ENCODE measurements around the gene GRIA4. TPM values are rescaled to one million over a fixed set of nuclear protein-coding genes. Genes with fewer than 3 reads are reported as not detected.

GRIA4 gene
- total RNA-seq (under 1 TPM in 1 of 4 donors, not detected in 3; 0.17 TPM), polyA plus RNA-seq (0.05 TPM)
- long read RNA-seq, donor 1, result 0 reads
- long read RNA-seq, donor 2, result 0 reads
- long read RNA-seq, donor 3, result 0 reads
- long read RNA-seq, donor 4, result 0 reads

DNA sequence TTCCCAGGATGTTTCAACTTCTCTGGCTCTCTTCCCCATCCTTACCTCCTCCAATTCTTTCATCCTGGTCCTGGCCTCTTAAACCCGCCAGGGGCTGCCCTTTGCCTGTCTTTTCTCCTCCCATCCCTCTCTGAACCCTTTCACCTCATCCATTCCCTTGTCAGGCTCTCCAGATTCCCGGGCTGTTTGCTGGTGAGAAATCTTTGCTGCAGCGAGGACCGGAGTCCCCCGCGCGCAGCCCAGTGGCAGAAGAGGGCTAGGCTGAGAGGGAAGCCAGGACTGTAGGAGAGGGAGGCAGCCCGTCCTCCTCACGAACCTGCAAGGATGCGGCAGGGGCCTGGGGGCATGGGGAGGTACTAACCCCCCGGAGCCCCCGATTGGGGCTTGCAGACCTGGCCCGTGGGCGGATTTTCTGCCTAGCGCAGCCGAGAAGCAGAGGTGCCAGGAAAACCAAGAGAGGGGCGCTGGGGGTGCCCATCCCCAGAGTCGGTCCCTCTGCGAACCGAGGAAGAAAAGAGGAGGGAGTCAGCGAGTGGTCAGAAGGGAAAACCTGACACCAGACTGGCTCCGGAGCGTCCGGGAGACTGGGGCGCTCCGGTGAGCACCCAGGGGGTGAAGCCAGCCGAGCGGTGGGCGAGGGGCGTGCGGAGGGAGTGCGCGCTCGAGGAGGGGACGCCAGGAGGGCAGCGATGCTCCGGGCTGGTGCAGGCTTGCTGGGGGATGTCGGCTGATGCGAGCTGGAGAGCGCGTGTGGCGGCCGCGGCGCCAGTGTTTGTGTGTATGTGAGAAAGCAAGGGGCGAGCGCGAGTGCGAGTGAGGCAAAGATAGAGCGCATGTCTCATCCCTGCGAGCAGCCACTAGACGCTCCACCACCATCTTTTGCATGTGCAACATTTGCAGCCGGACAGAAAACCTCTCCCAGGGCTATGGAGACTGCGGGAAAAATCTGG, at the start of gene GRIA4:
Gene GRIA4, plus strand, starts transcription at position 242 of the 950 bp plus-strand sequence. CDS start 925 bp downstream, outside the sequence.
- H3K27me3 ChIP-seq (ENCODE audit: control insufficient read depth, insufficient read depth), result peaks cover 3% of the 10 kb centered on the region
- peaks cover 4% of the 10 kb centered on the region for H3K4me1 ChIP-seq (ENCODE audit: control insufficient read depth, insufficient read depth, low read length)
- under 1% methylated on average over 54 of the region's 54 CpGs for WGBS
- H3K4me3 ChIP-seq (ENCODE audit: low read length), result peak within 1 kb of the TSS; percentile 6
- intact Hi-C loops (cut with DNase I), result no loop called here
- no peak within 1 kb of the TSS for H3K27ac ChIP-seq (ENCODE audit: low read length)
- no peaks in the 10 kb centered on the region for H3K9me3 ChIP-seq (ENCODE audit: control insufficient read depth, low read length)
- ATAC-seq, result peak; percentile 29 to 51
- peak; percentile 13 to 32 (median 32) for DNase-seq

DNA sequence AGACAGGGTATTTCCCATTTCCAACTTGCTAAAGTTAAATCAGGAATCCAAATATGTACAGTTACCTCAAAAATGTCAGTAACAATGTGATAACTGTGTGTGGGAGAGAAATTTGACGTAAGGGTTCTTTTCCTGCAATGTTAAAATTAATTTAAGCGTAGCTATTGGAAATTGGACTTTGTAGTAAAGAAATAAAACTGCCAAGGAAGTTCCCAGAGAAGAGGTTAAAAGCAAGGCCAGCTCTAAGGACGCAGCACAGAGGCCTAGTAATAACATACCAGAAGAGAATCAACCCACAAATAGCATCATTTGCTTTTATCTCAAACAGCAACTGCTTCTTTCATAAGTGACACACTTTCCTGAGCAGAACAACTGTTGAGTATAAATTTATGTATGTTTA, 36.8 kb upstream of the GRIA4 start:
- intact Hi-C loops (cut with DNase I), result no loop called here
- no peak overlapping the region for H3K27ac ChIP-seq (ENCODE audit: low read length)
- ATAC-seq (no peak), DNase-seq (no peak)
- no peaks in the 10 kb centered on the region for H3K4me1 ChIP-seq (ENCODE audit: control insufficient read depth, insufficient read depth, low read length)
- WGBS, result 37% methylated on average over 3 of the region's 3 CpGs
- H3K27me3 ChIP-seq (ENCODE audit: control insufficient read depth, insufficient read depth), result no peaks in the 10 kb centered on the region
- no peaks in the 10 kb centered on the region for H3K9me3 ChIP-seq (ENCODE audit: control insufficient read depth, low read length)
- no peak overlapping the region for H3K4me3 ChIP-seq (ENCODE audit: low read length)

DNA sequence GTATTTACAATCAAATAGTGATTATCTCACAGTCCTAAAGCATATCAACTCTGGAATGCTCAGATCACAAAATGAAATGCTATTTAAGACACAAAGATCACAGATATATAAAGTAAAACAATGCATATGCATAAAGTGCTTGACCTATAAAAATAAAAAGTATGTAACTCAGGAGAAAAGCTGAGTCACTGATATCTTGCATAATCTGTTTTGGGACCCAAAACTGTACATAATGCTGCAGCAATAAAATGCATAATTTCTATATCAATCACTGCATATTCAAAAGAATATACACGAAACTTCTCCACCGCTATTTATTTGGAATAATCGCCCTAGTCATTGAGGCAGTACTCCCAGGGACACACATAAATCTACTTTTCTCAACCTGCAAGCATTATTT, 34.9 kb upstream of the GRIA4 start:
- no peaks in the 10 kb centered on the region for H3K9me3 ChIP-seq (ENCODE audit: control insufficient read depth, low read length)
- DNase-seq, result no peak
- H3K4me1 ChIP-seq (ENCODE audit: control insufficient read depth, insufficient read depth, low read length), result no peaks in the 10 kb centered on the region
- no peak for ATAC-seq
- 93% methylated on average over 3 of the region's 3 CpGs for WGBS
- H3K27ac ChIP-seq (ENCODE audit: low read length), result no peak overlapping the region
- intact Hi-C loops (cut with DNase I), result no loop called here
- no peaks in the 10 kb centered on the region for H3K27me3 ChIP-seq (ENCODE audit: control insufficient read depth, insufficient read depth)
- no peak overlapping the region for H3K4me3 ChIP-seq (ENCODE audit: low read length)

DNA sequence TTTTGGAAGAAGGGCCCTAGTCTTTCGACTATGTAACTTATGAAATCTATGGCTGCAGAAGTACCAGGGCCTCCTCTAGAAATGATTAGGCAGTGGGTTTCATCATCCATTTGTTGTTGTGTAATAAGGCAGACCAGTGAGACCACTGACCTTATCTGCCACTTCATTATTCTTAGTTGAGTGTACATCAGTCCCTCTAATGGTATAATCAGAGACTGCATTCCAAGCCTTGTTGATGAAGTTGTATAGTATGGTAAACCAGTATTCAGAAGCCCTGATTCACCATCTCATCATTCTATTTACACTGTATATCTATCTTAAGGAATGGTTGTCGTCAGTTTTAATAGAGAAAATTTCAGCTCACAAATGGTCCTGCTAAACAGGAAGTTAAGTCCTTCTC, 32.2 kb upstream of the GRIA4 start:
- Histone ChIP-seq H3K9me3 (ENCODE audit: control insufficient read depth, low read length) (no peaks in the 10 kb centered on the region), H3K27me3 (ENCODE audit: control insufficient read depth, insufficient read depth) (no peaks in the 10 kb centered on the region), H3K4me3 (ENCODE audit: low read length) (no peak overlapping the region), H3K27ac (ENCODE audit: low read length) (no peak overlapping the region), H3K4me1 (ENCODE audit: control insufficient read depth, insufficient read depth, low read length) (no peaks in the 10 kb centered on the region)
- ATAC-seq (no peak), DNase-seq (no peak)
- whole genome bisulfite sequencing, result 68% methylated on average over 2 of the region's 2 CpGs
- intact Hi-C loops (cut with DNase I), result no loop called here

DNA sequence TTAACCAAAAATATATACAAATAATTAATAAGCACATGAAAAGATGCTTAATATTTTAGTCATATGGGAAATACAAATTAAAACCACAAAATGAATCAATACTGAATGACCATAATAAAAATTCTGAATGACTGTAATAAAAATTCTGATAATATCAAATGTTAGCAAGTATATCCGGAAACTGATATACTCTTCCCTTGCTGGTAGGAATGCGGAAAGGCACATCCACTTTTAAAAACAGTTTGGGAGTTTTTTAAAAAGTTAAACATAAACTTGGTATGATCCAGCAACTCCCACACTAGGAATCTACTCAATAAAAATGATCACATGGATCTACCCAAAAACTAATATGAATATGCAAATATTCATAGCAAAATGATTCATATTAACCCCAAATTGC, 30.8 kb upstream of the GRIA4 start:
- DNase-seq (no peak), ATAC-seq (no peak)
- 89% methylated on average over 2 of the region's 2 CpGs for WGBS

DNA sequence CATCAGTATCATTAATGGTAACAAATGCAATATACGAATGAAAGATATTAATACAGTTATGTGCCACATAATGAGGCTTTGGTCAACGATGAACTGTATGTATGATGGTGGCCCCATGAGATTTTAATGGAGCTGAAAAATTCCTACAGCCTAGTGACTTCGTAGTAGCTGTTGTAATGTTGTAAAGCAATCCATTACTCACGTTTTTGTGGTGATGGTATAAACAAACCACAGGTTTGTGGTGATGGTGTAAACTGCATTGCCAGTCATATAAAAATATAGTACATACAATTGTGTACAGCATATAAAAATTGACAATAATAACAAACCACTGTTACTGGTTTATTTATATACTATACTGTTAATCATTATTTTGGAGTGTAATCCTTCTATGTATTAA, 27.4 kb upstream of the GRIA4 start:
- H3K27me3 ChIP-seq (ENCODE audit: control insufficient read depth, insufficient read depth), result no peaks in the 10 kb centered on the region
- no peaks in the 10 kb centered on the region for H3K9me3 ChIP-seq (ENCODE audit: control insufficient read depth, low read length)
- no peak overlapping the region for H3K27ac ChIP-seq (ENCODE audit: low read length)
- 72% methylated on average over 4 of the region's 4 CpGs for WGBS
- DNase-seq (no peak), ATAC-seq (no peak)
- H3K4me3 ChIP-seq (ENCODE audit: low read length), result no peak overlapping the region
- no peaks in the 10 kb centered on the region for H3K4me1 ChIP-seq (ENCODE audit: control insufficient read depth, insufficient read depth, low read length)
- intact Hi-C loops (cut with DNase I), result no loop called here

More for the DNA sequence above, 30.8 kb upstream of the GRIA4 start:
- no peak overlapping the region for H3K4me3 ChIP-seq (ENCODE audit: low read length)
- no peaks in the 10 kb centered on the region for H3K4me1 ChIP-seq (ENCODE audit: control insufficient read depth, insufficient read depth, low read length)
- no peaks in the 10 kb centered on the region for H3K27me3 ChIP-seq (ENCODE audit: control insufficient read depth, insufficient read depth)
- H3K27ac ChIP-seq (ENCODE audit: low read length), result no peak overlapping the region
- intact Hi-C loops (cut with DNase I), result no loop called here
- H3K9me3 ChIP-seq (ENCODE audit: control insufficient read depth, low read length), result no peaks in the 10 kb centered on the region

DNA sequence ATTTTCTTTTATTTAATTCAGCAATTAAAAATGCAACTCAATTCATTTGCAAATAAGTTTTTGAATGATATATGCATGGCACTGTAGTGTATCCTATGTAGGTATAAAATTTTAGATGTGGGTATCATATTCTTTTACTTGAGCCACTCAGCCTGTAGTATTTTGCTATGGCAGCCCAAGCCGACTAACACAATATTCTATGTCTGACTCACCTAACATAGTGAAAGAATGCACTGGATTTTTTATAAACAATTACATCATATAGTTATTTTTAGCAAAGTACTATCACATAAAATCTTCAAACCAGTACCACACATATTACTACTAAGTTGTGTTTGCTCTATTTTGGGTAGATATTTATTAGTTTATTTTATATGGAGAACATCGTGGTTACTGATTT, 21.9 kb upstream of the GRIA4 start:
- Histone ChIP-seq H3K27me3 (ENCODE audit: control insufficient read depth, insufficient read depth) (no peaks in the 10 kb centered on the region), H3K27ac (ENCODE audit: low read length) (no peak overlapping the region), H3K4me1 (ENCODE audit: control insufficient read depth, insufficient read depth, low read length) (no peaks in the 10 kb centered on the region), H3K4me3 (ENCODE audit: low read length) (no peak overlapping the region), H3K9me3 (ENCODE audit: control insufficient read depth, low read length) (no peaks in the 10 kb centered on the region)
- DNase-seq (no peak), ATAC-seq (no peak)
- intact Hi-C loops (cut with DNase I), result no loop called here
- WGBS, result 79% methylated on average over 2 of the region's 2 CpGs

DNA sequence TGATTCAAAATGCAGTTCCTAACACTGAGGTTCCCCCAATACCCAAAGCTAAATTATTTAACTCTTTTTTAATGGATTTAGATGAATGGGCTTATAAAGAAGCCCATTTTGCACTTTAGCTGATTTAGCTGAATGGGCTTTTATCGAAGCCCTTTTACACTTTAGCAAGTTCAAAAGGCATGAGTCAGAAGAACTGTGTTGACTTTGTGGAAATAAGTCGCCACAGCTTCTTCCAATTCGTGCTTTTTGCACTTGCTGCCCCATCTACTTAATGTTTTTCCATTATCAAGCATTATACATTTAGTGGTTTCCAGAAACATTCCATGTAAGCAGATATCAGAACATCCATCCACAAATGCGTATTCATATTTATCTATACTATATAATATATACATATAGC, 20.5 kb upstream of the GRIA4 start:
- no peak for ATAC-seq
- Histone ChIP-seq H3K4me1 (ENCODE audit: control insufficient read depth, insufficient read depth, low read length) (no peaks in the 10 kb centered on the region), H3K4me3 (ENCODE audit: low read length) (no peak overlapping the region), H3K9me3 (ENCODE audit: control insufficient read depth, low read length) (no peaks in the 10 kb centered on the region), H3K27me3 (ENCODE audit: control insufficient read depth, insufficient read depth) (no peaks in the 10 kb centered on the region), H3K27ac (ENCODE audit: low read length) (no peak overlapping the region)
- DNase-seq, result no peak
- WGBS, result 78% methylated on average over 4 of the region's 4 CpGs
- intact Hi-C loops (cut with DNase I), result no loop called here

DNA sequence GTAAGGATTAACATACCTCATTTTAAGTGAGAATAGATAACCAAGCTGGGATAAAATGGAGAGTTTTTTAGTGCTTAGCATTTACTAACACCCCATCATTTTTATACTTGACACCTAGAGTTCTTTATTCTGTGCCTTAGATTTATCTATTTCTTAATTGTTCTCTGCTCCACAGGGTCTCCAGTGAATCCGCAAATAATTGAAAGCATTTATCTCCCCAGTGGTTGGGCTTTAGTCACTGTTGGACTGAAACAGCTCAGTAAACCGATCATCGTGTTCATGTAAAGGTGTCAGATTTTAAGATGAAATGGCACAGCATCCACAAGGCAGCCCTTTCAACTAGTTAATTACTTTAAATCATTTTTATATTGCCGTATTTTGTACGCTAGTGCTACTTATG, 17.8 kb upstream of the GRIA4 start:
- H3K27ac ChIP-seq (ENCODE audit: low read length), result no peak overlapping the region
- no peak overlapping the region for H3K4me3 ChIP-seq (ENCODE audit: low read length)
- WGBS, result 63% methylated on average over 5 of the region's 5 CpGs
- no peaks in the 10 kb centered on the region for H3K9me3 ChIP-seq (ENCODE audit: control insufficient read depth, low read length)
- H3K4me1 ChIP-seq (ENCODE audit: control insufficient read depth, insufficient read depth, low read length), result no peaks in the 10 kb centered on the region
- DNase-seq, result no peak
- no peak for ATAC-seq
- intact Hi-C loops (cut with DNase I), result no loop called here
- no peaks in the 10 kb centered on the region for H3K27me3 ChIP-seq (ENCODE audit: control insufficient read depth, insufficient read depth)

DNA sequence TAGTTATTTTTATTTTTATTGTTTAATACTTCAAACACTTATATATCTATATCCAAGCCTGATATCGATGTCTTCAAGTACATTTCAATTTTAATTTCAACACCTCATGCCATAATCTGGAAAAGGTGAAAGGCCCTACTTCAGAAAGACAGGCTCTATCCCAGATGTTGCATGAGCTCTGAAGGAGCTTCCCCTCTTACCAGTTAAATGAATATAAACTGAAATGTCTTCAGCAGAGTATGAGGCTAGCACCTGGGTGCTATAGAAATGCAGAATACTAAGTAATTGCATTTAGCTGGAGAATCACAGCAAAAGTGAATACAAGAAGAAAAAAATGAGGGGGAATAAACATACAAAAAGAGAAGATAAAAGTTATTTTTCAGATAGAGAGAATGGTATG, 11.5 kb upstream of the GRIA4 start:
- 59% methylated on average over 1 of the region's 1 CpG for WGBS
- Histone ChIP-seq H3K9me3 (ENCODE audit: control insufficient read depth, low read length) (no peaks in the 10 kb centered on the region), H3K4me3 (ENCODE audit: low read length) (no peak overlapping the region), H3K27me3 (ENCODE audit: control insufficient read depth, insufficient read depth) (no peaks in the 10 kb centered on the region), H3K4me1 (ENCODE audit: control insufficient read depth, insufficient read depth, low read length) (no peaks in the 10 kb centered on the region), H3K27ac (ENCODE audit: low read length) (no peak overlapping the region)
- ATAC-seq (no peak), DNase-seq (no peak)
- intact Hi-C loops (cut with DNase I), result no loop called here

DNA sequence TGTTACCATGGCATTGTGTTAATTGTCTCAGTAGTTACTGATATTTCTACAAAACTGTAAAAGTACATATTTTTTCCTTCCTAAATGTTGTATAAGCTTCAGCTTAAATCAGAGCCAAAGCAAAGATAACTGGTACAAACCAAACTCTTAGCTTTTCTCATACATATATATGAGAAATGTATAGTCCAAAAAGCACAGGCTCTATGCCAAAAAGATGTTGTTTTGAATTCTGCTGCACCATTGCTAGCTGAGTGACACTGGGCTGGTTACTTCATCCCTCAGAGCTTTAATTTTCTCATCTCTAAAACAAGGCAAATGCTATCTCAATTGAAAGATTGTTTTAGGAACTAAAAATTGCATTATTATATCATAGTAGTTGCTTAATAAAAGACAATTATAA, 6.7 kb upstream of the GRIA4 start:
- intact Hi-C loops (cut with DNase I), result no loop called here
- Histone ChIP-seq H3K4me3 (ENCODE audit: low read length) (no peak overlapping the region), H3K27ac (ENCODE audit: low read length) (no peak overlapping the region), H3K27me3 (ENCODE audit: control insufficient read depth, insufficient read depth) (no peaks in the 10 kb centered on the region), H3K4me1 (ENCODE audit: control insufficient read depth, insufficient read depth, low read length) (no peaks in the 10 kb centered on the region), H3K9me3 (ENCODE audit: control insufficient read depth, low read length) (no peaks in the 10 kb centered on the region)
- DNase-seq, result no peak
- ATAC-seq, result no peak
